PC-3 (cell line): ENCODE data around the gene AGBL1. TPM values are rescaled to one million over a fixed set of nuclear protein-coding genes. Genes with fewer than 3 reads are reported as not detected.

Experiments
- ATAC-seq: fragments of 200-7000 bp; cut with Tn5 transposase; 2 replicates; pipeline ENCODE4 v1.9.1; 2020; ENCODE audit warnings: mild to moderate bottlenecking, moderate library complexity
- BruUV-seq: library from RNA; stranded (reverse); fragments of 400-500 nt; replicated peaks from 2 replicates; lab custom pipeline; 2021; lab: Mats Ljungman, UMichigan
- CTCF ChIA-PET: fragments of 300-600 bp; sonication (Branson Sonifier 250); formaldehyde crosslinking; loops from one replicate; lab custom pipeline; 2022; ENCODE audit warnings: antibody characterized with exemption; lab: Charles Lee
- POLR2A ChIA-PET: fragments of 300-600 bp; sonication (Branson Sonifier 250); formaldehyde crosslinking; loops from one replicate; lab custom pipeline; 2022; ENCODE audit warnings: antibody characterized with exemption; ENCODE audit not compliant: unreplicated experiment; lab: Charles Lee
- DNase-seq: peaks from one replicate; pipeline ENCODE4 v3.0.0-alpha.2; 2015
- H2AFZ ChIP-seq: fragments of 300-600 bp; sonication (generic); 2 replicates; pipeline ENCODE4 v1.6.0; 2016; ENCODE audit warnings: antibody characterized with exemption, low read length
- H3F3A ChIP-seq: fragments of 300-600 bp; sonication (generic); one replicate; pipeline ENCODE4 v1.6.0; 2017; ENCODE audit warnings: antibody characterized with exemption, low read length, control low read depth, mild to moderate bottlenecking; ENCODE audit not compliant: unreplicated experiment
- H3K27ac ChIP-seq: fragments of 300-600 bp; sonication (generic); 2 replicates; pipeline ENCODE4 v1.5.1; 2016; ENCODE audit warnings: mild to moderate bottlenecking, low read length
- H3K27me3 ChIP-seq: fragments of 300-600 bp; sonication (generic); 2 replicates; pipeline ENCODE4 v1.6.1; 2016; ENCODE audit warnings: low read length, mixed read lengths
- H3K36me3 ChIP-seq: fragments of 300-600 bp; sonication (generic); 2 replicates; pipeline ENCODE4 v1.6.1; 2016; ENCODE audit warnings: low read depth, mixed run types, low read length, mixed read lengths
- H3K4me1 ChIP-seq: fragments of 300-600 bp; sonication (generic); 2 replicates; pipeline ENCODE4 v1.5.1; 2016; ENCODE audit warnings: low read length; ENCODE audit not compliant: insufficient read depth
- H3K4me2 ChIP-seq: fragments of 300-600 bp; sonication (generic); 2 replicates; pipeline ENCODE4 v1.6.0; 2016; ENCODE audit warnings: low read length
- H3K4me3 ChIP-seq: fragments of 300-600 bp; sonication (generic); 2 replicates; pipeline ENCODE4 v1.5.1; 2016; ENCODE audit warnings: mild to moderate bottlenecking, low read length, mixed read lengths
- H3K79me2 ChIP-seq: fragments of 300-600 bp; sonication (generic); 2 replicates; pipeline ENCODE4 v1.6.1; 2017; ENCODE audit warnings: low read length, mixed read lengths
- H3K9ac ChIP-seq: fragments of 300-600 bp; sonication (generic); 2 replicates; pipeline ENCODE4 v1.6.0; 2016; ENCODE audit warnings: mild to moderate bottlenecking, low read length
- H3K9me2 ChIP-seq: fragments of 300-600 bp; sonication (generic); replicated peaks from 2 replicates; pipeline ENCODE4 v1.6.1; 2016; ENCODE audit warnings: mixed run types, low read length, mixed read lengths
- H3K9me3 ChIP-seq: fragments of 300-600 bp; sonication (generic); 2 replicates; pipeline ENCODE4 v1.6.1; 2016; ENCODE audit warnings: low read length, mixed read lengths
- H4K20me1 ChIP-seq: fragments of 300-600 bp; sonication (generic); 2 replicates; pipeline ENCODE4 v1.6.1; 2016; ENCODE audit warnings: low read length, mixed read lengths
- EZH2 ChIP-seq: fragments of 300-600 bp; sonication (generic); IDR thresholded peaks from one replicate; pipeline ENCODE4 v1.6.1; 2017; ENCODE audit warnings: antibody characterized with exemption, mild to moderate bottlenecking, low read length; ENCODE audit not compliant: unreplicated experiment
- EZH2phosphoT487 ChIP-seq: fragments of 300-600 bp; sonication (generic); IDR thresholded peaks from 2 replicates; pipeline ENCODE4 v1.6.1; 2018; ENCODE audit warnings: mild to moderate bottlenecking, antibody characterized with exemption, low read length, borderline replicate concordance
- intact Hi-C: fragments of 100-400 bp; cut with micrococcal nuclease; formaldehyde crosslinking; loops from 2 replicates; pipeline ENCODE4 v1.9.0; 2023
- total RNA-seq: library from RNA; depleted of rRNA; stranded (reverse); fragments of >200 nt; gene quantifications from 2 replicates; pipeline ENCODE4 v1.2.3, GENCODE V29; 2014
- TF ChIP-seq, protein P1 (sequence below): fragments of 300-600 bp; sonication (generic); conservative IDR thresholded peaks from 2 replicates; pipeline ENCODE4 v1.5.1; 2017; ENCODE audit warnings: antibody characterized with exemption, low read depth, mild to moderate bottlenecking, low read length

AGBL1 gene
- total RNA-seq, 1 experiment from 2014 or later, result not detected

DNA sequence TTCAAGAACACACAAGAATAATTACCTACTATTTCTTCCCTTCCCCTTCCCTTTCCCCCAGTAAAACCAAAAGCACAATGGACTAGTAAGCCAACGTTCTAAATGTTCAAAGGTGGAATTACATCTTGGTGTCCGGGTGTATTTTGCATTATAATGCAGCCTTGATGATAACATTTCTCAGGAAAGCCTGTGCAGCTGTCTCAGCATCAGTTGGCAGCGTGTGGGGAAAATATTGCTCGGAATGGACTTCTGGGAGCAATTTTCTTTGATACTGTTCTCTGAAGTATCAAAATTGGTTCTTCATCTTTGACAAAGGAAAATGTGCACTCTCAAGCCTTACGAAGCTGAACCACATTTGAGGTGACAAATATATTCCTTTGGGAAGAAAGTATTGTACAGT is 198.9 kb downstream of the AGBL1 start:
- no peaks in the 10 kb centered on the region for H3K9me3 ChIP-seq

DNA sequence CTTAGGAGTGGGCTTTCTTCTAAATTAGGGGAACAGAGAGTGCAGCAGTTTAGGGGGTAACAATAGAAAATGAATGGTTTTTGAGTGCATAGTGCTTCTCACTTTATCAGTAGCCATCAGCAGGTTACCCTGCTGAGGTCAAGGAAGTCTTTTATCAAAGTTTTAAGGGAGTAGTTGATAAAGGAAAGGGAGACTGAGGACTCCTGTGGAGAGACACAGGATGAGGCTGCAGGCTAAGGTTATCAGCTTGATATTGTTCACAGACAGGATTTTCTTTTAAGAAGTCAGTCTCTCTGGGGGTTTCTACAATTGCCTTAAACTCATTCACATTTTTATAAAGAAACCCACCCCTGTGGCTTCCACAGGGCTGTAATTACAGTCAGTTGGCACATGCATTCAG is 205.0 kb downstream of the AGBL1 start:
- no peak overlapping the region for H3K4me2 ChIP-seq
- TF ChIP-seq EZH2, result no peak
- TF ChIP-seq, protein P1, sequence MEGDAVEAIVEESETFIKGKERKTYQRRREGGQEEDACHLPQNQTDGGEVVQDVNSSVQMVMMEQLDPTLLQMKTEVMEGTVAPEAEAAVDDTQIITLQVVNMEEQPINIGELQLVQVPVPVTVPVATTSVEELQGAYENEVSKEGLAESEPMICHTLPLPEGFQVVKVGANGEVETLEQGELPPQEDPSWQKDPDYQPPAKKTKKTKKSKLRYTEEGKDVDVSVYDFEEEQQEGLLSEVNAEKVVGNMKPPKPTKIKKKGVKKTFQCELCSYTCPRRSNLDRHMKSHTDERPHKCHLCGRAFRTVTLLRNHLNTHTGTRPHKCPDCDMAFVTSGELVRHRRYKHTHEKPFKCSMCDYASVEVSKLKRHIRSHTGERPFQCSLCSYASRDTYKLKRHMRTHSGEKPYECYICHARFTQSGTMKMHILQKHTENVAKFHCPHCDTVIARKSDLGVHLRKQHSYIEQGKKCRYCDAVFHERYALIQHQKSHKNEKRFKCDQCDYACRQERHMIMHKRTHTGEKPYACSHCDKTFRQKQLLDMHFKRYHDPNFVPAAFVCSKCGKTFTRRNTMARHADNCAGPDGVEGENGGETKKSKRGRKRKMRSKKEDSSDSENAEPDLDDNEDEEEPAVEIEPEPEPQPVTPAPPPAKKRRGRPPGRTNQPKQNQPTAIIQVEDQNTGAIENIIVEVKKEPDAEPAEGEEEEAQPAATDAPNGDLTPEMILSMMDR, result no peak
- TF ChIP-seq EZH2phosphoT487, result no peak
- DNase-seq, result no peak
- no peak overlapping the region for H3K4me3 ChIP-seq
- ATAC-seq, result no peak
- H3K9me3 ChIP-seq, result no peaks in the 10 kb centered on the region
- no peaks in the 10 kb centered on the region for H3K79me2 ChIP-seq
- no peaks in the 10 kb centered on the region for H4K20me1 ChIP-seq
- H3K36me3 ChIP-seq, result no peaks in the 10 kb centered on the region
- no peak overlapping the region for H3K27ac ChIP-seq
- no TSS peak for BruUV-seq
- ChIA-PET CTCF (no interaction called here), POLR2A (no interaction called here)
- no peaks in the 10 kb centered on the region for H3K27me3 ChIP-seq
- no peaks in the 10 kb centered on the region for H3K9me2 ChIP-seq
- intact Hi-C loops, result no loop called here
- H2AFZ ChIP-seq, result no peak overlapping the region
- no peak overlapping the region for H3K9ac ChIP-seq
- no peaks in the 10 kb centered on the region for H3F3A ChIP-seq
- no peaks in the 10 kb centered on the region for H3K4me1 ChIP-seq

More for the DNA sequence above, 198.9 kb downstream of the AGBL1 start:
- Histone ChIP-seq H3K4me1 (no peaks in the 10 kb centered on the region), H3K27me3 (no peaks in the 10 kb centered on the region), H3K9ac (no peak overlapping the region), H3K4me2 (no peak overlapping the region), H2AFZ (no peak overlapping the region), H3K9me2 (no peaks in the 10 kb centered on the region), H3K4me3 (no peak overlapping the region), H3K27ac (no peak overlapping the region), H3K79me2 (no peaks in the 10 kb centered on the region), H3F3A (no peaks in the 10 kb centered on the region), H3K36me3 (no peaks in the 10 kb centered on the region), H4K20me1 (no peaks in the 10 kb centered on the region)
- no TSS peak for BruUV-seq
- TF ChIP-seq EZH2phosphoT487, result no peak
- TF ChIP-seq, protein P1, result no peak
- TF ChIP-seq EZH2, result no peak
- intact Hi-C loops, result no loop called here
- ChIA-PET POLR2A (no interaction called here), CTCF (no interaction called here)
- no peak for ATAC-seq
- no peak for DNase-seq

DNA sequence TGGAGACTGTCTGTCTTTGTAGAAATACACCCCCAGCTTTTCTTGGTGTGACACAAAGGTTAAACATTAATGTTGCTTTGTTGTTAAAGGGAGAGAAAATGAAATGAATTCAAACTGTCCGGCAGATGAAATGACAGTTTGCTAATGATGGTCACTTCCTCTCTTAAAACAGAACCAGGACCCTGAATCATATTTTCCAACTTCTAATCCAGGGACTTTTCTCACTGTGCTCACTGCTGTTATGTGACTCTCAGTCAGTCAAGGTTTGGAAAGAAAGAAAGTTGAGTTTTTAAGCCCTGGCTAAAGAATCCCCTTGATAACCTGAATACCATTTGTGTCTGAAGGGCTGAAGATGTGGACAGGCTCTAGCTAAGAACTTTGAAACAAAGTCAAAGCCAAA is 215.8 kb downstream of the AGBL1 start:
- ChIA-PET CTCF (no interaction called here), POLR2A (no interaction called here)
- Histone ChIP-seq H3K79me2 (no peaks in the 10 kb centered on the region), H3K27me3 (no peaks in the 10 kb centered on the region), H3F3A (no peaks in the 10 kb centered on the region), H3K27ac (no peak overlapping the region), H4K20me1 (no peaks in the 10 kb centered on the region), H3K9ac (no peak overlapping the region), H3K4me2 (no peak overlapping the region), H2AFZ (no peak overlapping the region), H3K4me1 (no peaks in the 10 kb centered on the region), H3K36me3 (no peaks in the 10 kb centered on the region), H3K4me3 (no peak overlapping the region), H3K9me3 (no peaks in the 10 kb centered on the region), H3K9me2 (no peaks in the 10 kb centered on the region)
- intact Hi-C loops, result no loop called here
- no TSS peak for BruUV-seq
- no peak for ATAC-seq
- TF ChIP-seq EZH2, result no peak
- TF ChIP-seq EZH2phosphoT487, result no peak
- TF ChIP-seq, protein P1, result no peak
- DNase-seq, result no peak
